HG03064 (cell line): ENCODE measurements around the gene IL4R.
"Not testable (repeated sequence)": the region's sequence is repeated elsewhere in the genome, so short reads cannot be mapped to it uniquely, and the experiment has no call there.

Experiments
- ATAC-seq: cut with Tn5 transposase; IDR thresholded peaks from one replicate; pipeline ENCODE4 v1.9.1; 2021; ENCODE audit warnings: low read depth; ENCODE audit not compliant: unreplicated experiment

The IL4R gene

GRCh38 chr16:27287887-27288286 lies 25.9 kb upstream of the IL4R start:
- no peak for ATAC-seq

- not testable (repeated sequence) for ATAC-seq
These were observed 25.5 kb upstream of the IL4R start for GRCh38 chr16:27288313-27288712.

GRCh38 chr16:27289669-27290068 lies 24.1 kb upstream of the IL4R start:
- ATAC-seq: no peak

- no peak for ATAC-seq
These were observed 23.2 kb upstream of the IL4R start for GRCh38 chr16:27290562-27290961.

- no peak for ATAC-seq
These were observed 22.7 kb upstream of the IL4R start for GRCh38 chr16:27291106-27291505.

GRCh38 chr16:27291722-27292240 lies 22.0 kb upstream of the IL4R start:
- no peak for ATAC-seq

GRCh38 chr16:27293343-27293742 lies 20.4 kb upstream of the IL4R start:
- ATAC-seq: no peak

- ATAC-seq: no peak
These were observed 15.6 kb upstream of the IL4R start for GRCh38 chr16:27298132-27298531.

GRCh38 chr16:27301236-27301861 lies 12.4 kb upstream of the IL4R start:
- ATAC-seq: no peak

- no peak for ATAC-seq
These were observed 11.6 kb upstream of the IL4R start for GRCh38 chr16:27302126-27302525.

GRCh38 chr16:27303256-27304100 lies 10.3 kb upstream of the IL4R start:
- ATAC-seq: no peak

- ATAC-seq: no peak
These were observed 9.7 kb upstream of the IL4R start for GRCh38 chr16:27304102-27304501.

- no peak for ATAC-seq
These were observed 8.7 kb upstream of the IL4R start for GRCh38 chr16:27304881-27305745.

- ATAC-seq: no peak
These were observed 7.8 kb upstream of the IL4R start for GRCh38 chr16:27305839-27306442.

GRCh38 chr16:27308792-27309191 lies 5.0 kb upstream of the IL4R start:
- no peak for ATAC-seq

GRCh38 chr16:27310576-27311447 lies 3.0 kb upstream of the IL4R start:
- no peak for ATAC-seq

- no peak for ATAC-seq
These were observed 2.3 kb upstream of the IL4R start for GRCh38 chr16:27311448-27311830.

GRCh38 chr16:27311897-27312303 lies 1.9 kb upstream of the IL4R start:
- ATAC-seq: no peak

GRCh38 chr16:27312580-27313421 lies 973 bp upstream of the IL4R start:
- ATAC-seq: no peak
